ENCODE results near the gene DENND5A. TPM values are rescaled to one million over a fixed set of nuclear protein-coding genes. Genes with fewer than 3 reads are reported as not detected.

The DENND5A gene
- total RNA-seq, 4 donors from 2014 or later = 107 to 132 (median 111) TPM

DNA sequence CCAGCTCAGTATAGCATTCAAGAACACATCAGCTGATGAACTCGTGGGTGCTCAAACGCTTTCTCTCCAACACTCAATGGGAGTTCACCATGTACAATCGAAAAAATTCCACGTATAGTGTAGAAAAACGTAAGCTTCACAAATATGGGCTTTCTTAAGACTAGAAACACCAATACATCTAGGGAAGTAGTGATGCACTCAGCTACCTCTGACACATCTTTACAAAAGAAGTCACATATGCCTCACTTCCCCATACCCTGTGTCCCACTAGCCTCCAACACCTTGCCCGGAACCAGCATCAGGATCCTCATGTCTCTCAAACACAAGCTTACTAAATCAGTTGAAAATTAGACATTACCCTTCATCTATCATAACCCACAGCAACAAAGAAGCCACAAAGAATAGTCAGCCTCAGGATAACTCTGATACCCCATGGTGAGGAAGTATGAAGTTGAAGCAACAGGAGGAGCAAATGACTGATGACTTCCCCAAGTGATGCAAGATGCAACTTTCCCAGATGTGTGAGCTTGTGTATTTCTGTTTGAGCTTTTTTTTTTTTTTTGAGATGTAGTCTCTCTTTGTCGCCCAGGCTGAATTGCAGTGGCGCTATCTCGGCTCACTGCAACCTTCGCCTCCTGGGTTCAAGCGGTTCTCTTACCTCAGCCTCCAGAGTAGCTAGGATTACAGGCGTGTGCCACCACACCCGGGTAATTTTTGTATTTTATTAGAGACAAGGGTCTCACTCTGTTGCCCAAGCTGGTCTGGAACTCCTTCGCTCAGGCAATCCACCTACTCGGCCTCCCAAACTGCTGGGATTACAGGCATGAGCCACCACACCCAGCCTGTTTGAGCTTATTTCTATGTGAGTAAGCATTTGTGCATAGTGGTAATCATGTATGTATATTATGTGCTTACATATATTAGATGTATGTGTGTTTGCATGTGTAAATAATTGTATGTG, 8.5 kb upstream of the DENND5A start:
- no peak for TF ChIP-seq CTCF (IDR thresholded peaks at IDR 0.05; ENCODE audit: low read depth)

- TF ChIP-seq CTCF (IDR thresholded peaks at IDR 0.05; ENCODE audit: low read depth) = no peak
Measured at GRCh38 chr11:9269492-9270013, 4.4 kb upstream of the DENND5A start.

GRCh38 chr11:9267680-9268079, 2.5 kb upstream of the DENND5A start:
- no peak for TF ChIP-seq CTCF (IDR thresholded peaks at IDR 0.05; ENCODE audit: low read depth)

DNA sequence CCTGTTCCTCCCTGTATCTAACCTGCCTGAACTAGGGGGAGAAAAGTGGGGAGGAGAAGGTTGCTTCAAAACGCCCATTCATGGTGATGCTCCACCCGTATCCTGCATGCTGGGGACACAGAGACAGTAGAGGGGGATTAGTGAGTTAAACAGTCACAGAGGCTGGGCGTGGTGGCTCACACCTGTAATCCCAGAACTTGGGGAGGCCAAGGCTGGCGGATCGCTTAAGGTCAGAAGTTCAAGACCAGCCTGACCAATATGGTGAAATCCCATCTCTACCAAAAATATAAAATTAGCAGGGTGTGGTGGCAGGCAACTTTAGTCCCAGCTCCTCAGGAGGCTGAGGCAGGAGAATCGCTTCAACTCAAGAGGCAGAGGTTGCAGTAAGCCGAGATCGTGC, 1.8 kb upstream of the DENND5A start:
- no peak for TF ChIP-seq CTCF (IDR thresholded peaks at IDR 0.05; ENCODE audit: low read depth)

- TF ChIP-seq CTCF (IDR thresholded peaks at IDR 0.05; ENCODE audit: low read depth) = no peak
Measured at GRCh38 chr11:9266132-9266736, 1.1 kb upstream of the DENND5A start.

DNA sequence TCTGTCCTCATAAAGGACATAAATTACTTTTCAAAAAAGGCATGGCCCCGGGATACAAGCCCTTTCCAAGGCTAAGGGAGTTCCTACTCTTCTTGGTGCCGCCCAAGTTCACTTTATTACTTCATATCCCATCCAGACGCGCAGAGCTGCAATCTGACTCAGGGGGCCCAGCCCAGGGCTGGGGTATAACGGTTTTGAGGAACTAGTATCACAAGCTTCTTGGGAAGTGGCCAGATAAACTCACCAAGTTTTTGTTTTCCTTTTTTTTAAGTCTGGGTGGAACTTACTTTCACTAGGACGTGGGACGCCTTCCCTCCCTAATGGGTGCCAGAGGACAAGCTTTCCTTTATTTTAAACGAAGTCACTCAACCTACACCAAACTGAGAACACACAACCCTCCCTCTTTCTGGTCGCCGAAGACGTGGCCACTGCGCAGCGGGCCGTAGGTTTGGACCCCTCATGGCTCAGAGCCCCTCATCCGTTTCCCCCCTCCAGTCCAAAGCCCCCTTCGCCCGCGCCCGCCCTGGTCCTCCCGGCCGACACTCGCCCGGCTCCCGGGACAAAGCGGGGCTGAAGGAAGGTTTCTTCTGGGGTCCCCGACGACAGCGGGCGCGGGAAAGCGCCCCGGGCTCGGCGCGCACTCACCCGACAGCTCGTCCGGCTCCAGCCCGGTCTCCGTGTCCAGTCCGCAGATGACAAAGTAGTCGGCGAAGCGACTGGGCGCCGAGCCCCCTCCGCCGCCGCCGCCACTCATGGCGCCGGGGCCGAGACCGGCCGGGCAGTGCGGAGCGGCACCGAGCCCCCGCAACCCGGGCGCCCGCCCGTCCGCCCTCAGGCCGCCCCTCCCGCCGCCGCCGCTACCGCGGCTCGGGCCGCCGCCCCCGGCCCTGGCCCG, 587 bp downstream of the DENND5A start:
- TF ChIP-seq CTCF (IDR thresholded peaks at IDR 0.05; ENCODE audit: low read depth) = no peak

Data from subcutaneous adipose tissue (tissue), 4 donors.